AG09319 (cell line): ENCODE data around the gene BTBD9.
A peak's percentile ranks its signal among the peaks of the same experiment; 100 is the strongest.

ENCODE experiments used
- DNase-seq: peaks from one replicate; pipeline ENCODE4 v3.0.0-alpha.2; 2010; ENCODE audit warnings: low read depth; ENCODE audit errors: extremely low read depth
- TF ChIP-seq, protein P1 (sequence below): IDR thresholded peaks from 2 replicates; pipeline ENCODE4 v1.5.1; 2011; ENCODE audit warnings: low read depth, mild to moderate bottlenecking, inconsistent platforms, low read length, moderate library complexity

Gene BTBD9

DNA sequence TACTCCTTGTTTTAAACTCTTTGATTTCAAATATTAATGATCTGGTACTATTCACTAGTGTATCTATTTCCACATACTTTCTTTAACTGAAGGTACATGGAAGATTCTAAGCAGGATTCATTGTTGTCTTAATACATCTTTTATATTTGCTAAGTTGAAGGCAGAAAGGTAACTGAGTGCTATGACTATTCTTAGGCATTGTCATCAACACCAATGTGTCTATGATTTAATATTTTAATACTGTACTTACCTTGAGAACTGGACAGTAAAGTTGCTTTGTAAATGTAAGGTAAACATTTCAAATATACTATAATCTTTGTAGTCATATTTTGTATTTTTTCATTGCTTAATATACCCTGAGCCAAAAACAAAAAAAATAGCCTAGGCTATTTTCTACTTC, 8.9 kb upstream of the BTBD9 start:
- TF ChIP-seq, protein P1, sequence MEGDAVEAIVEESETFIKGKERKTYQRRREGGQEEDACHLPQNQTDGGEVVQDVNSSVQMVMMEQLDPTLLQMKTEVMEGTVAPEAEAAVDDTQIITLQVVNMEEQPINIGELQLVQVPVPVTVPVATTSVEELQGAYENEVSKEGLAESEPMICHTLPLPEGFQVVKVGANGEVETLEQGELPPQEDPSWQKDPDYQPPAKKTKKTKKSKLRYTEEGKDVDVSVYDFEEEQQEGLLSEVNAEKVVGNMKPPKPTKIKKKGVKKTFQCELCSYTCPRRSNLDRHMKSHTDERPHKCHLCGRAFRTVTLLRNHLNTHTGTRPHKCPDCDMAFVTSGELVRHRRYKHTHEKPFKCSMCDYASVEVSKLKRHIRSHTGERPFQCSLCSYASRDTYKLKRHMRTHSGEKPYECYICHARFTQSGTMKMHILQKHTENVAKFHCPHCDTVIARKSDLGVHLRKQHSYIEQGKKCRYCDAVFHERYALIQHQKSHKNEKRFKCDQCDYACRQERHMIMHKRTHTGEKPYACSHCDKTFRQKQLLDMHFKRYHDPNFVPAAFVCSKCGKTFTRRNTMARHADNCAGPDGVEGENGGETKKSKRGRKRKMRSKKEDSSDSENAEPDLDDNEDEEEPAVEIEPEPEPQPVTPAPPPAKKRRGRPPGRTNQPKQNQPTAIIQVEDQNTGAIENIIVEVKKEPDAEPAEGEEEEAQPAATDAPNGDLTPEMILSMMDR, result no peak

DNA sequence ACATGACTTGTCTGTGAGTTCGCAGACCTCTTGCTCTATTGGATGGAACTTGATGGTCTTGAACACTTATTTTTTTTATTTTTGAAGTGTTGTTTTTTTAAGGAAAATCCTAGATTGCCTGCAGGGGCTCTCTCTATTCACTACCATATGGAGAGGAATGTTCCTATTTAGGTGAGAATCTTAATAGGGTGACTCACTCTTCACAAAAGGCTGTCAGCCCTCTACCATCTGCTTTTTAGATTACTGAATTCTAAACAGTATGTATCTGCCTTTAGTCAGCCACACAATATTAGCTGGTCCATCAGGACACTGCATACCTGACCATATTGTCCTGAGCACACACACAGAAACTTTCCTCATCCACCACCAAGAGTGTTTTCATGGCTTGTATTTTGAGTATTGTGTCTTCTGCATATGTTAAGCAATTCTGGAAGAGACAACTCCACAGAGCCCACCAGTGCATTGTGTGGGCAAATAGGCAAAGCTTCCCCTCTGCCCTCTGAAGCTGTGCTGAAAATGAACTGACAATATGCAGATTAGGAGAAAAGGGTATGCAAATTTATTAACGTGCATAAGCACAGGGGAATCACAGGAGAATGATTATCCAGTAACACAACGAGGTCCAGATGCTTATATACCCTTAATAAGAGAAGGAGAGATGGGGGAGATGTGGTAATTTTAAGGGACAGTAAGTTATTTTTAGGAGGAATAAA, 6.6 kb upstream of the BTBD9 start:
- TF ChIP-seq, protein P1, result no peak
- no peak for DNase-seq

More for the DNA sequence above, 8.9 kb upstream of the BTBD9 start:
- no peak for DNase-seq

DNA sequence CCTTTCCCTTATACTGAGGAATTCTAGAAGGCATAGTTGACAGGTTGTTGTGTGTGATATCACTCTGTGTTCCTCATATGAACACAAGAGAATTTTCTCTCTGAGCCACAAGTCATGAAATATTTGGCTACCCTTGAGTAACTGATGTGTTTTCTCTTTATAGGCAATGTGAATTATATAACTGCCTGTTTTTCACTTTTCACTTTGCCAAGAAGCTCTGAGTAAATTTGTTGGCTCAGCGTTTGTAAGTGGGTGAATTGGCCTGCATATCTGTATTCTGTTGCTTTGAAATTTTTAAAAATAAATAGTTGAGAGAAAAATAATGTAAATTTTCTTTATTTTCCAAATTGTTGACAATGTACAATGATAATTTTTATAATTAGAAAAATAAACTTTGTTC, 5.2 kb upstream of the BTBD9 start:
- TF ChIP-seq, protein P1, result no peak
- no peak for DNase-seq

DNA sequence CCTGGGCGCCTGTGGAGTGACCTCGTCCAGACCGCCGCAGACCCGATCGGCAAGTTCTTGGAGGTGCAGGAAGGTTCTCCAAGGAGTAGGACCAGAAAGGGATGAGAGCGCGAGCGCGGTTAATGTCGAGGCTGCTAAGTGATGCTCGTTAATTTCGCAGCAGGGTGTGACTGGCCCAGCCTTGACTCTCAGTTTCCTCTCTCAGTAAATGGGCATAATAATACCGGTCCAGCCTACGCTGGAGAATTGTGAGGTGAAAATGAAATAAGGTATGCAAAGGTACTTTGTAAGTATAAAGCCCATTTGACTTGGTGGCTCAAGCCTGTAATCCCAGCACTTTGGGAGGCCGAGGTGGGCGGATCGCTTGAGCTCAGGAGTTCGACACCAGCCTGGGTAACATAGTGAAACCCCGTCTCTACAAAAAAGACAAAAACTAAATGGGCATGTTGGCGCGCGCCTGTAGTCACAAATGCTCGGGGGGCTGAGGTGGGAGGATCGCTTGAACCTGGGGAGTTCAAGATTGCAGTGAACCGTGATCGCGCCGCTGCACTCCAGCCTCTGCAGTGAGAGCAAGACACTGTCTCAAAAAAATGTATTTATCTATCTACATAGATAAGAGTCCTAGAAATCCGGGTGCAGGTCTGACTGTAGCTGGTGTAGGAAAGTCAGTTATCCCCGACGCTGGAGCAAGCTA, 634 bp upstream of the BTBD9 start:
- DNase-seq, result no peak

DNA sequence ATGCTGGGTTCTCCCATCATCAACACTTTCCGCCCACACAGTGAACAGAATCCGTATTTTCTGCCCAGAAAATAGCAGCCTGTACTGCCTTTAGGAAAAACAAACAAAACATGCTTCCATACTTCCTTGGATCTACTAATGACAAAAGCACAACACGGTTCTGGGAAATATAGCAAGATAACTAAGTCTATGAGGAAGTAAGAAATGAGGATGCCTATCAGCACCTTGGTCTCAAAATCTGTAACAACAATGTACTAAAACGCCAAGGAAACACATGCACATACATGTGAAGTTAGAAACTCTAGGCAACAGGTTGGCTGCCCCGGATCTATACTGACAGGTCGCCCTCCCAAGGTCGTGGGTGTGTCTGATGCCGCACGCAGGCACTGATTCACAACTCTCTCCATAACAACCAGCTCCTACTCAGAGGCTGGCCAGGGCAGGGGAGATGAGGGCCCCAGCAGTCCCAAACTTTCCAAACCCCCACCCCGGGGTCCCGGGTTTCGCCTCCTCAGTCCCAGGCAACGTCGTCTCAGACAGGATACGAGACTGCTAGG, 710 bp downstream of the BTBD9 start:
- TF ChIP-seq, protein P1, result no peak

More for the DNA sequence above, 634 bp upstream of the BTBD9 start:
- TF ChIP-seq, protein P1, result no peak

DNA sequence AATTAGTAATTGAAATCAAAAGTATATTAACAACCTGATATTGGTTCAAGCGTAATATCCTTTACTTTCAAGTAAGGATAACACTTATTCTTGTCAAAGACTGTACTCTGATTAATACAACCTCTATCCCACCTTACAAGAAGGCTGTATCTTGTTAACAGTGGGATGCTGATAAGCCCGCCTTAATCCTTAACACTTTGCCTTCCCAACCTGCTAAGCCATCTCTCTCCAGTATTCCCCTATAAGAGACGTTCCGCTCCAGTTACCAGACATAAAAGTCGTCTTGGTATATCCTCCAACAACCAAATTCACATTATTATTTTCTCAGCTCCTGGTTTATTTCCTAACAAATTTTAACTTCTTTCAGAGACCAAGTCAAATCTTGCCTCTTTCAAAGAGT, 2.0 kb downstream of the BTBD9 start:
- no peak for DNase-seq
- TF ChIP-seq, protein P1, result no peak

More for the DNA sequence above, 710 bp downstream of the BTBD9 start:
- peak; percentile 24 for DNase-seq

DNA sequence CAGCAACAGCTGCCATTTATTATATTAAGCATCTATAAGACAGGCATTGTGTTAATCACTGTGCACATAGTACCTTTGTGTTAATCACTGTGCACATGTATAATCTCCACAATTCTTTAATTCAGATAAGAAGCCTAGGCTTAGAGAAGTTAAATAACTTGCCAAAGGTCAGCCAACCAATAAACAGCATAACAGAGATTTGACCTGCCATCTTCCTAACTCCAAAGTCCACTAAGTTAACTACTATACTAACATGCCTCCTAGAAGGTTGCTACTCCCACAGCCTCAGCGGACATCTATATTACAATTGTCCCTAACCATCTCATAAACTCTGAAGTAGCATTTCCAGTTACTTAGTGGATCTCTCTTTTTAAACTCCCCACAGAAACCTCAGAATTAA, 3.7 kb downstream of the BTBD9 start:
- no peak for DNase-seq
- TF ChIP-seq, protein P1, result no peak
